GM18909 (cell line): ENCODE data around the gene DGKG.

Experiments
- ATAC-seq: cut with Tn5 transposase; IDR thresholded peaks from one replicate; pipeline ENCODE4 v1.9.1; 2021; ENCODE audit warnings: mild to moderate bottlenecking; ENCODE audit not compliant: unreplicated experiment, poor library complexity

DGKG gene

DNA sequence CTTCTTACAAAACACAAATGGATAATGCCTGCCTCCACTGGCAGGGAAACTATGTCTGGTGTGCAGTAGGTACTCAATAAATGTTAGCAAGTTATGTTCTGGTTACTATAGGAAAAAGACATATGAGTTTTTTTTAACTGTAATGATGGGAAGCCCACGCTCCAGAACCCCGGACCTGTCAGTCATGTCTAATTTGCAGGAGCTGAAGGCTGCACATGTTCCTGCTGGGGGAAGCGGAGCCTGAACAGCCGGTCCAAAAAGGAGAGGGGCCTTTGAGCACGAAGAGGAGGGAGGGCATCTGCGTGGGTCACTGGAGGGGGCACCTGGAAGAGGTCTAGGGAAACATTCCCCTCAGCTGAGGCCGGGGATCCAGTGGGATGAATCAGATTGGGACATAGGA, 113.2 kb downstream of the DGKG start:
- ATAC-seq = no peak

DNA sequence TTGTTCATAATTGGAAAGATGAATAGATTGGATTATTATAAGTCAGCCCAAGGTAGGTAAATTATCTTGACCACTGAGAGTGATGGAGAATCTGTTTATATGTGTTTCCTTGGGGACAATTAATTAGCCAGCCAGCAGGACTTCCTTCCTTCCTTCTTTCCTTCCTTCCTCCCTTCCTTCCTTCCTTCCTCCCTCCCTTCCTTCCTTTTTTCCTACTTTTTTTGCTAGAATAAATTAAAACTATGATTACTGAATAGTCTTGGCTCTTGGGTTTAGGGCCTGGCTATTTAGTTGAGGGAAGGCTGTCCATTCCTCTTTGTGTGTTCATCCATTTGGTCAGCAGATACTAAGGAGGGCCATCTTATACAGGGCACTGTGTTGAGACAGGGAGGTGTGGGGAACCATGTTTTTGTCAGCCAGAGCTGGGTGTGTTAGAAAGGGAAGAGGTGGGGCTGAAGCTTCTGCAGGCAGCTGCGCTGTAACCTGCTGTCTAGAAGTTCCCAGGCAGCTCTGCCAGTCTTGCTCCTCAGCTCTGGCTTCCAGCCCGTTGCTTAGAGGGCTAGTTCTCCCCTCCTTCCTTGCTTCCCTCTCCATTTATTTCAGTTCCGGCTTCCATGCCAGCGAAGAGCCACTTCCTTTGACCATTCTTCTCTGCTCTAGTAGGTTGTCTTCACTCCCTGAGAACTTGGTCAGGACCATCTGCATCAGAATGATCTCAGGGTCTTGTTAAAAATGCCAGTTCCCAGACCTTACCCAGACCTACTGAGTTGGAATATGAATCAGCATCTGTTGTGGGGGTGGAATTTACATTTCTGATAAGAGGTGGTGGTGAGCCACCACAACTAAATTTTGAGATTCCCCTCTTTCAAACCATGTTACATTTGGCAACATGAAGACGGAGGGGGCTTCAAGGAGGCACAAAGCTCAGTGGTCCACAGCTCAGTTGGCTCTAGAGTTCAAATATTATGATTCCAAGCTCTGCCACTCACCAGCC, 113.9 kb downstream of the DGKG start:
- no peak for ATAC-seq

DNA sequence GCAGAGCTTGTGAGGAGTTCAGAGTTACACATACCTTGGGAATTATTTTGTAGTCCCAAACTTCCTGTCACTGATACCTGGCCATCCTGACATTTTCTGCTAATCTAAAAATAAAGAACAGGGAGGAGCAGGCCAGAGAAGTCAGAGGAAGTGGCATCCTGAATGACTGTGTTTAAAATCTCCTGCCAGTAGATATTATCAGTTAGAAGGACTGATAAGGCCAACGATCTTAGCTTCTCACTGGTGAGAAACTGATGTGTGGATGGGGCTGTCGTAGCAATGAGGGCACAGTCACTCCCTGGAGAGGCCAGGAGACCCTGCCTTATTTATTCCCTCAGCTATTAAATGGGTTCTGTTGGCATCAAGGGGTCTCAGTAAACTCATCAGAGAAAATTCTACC, 115.1 kb downstream of the DGKG start:
- no peak for ATAC-seq

DNA sequence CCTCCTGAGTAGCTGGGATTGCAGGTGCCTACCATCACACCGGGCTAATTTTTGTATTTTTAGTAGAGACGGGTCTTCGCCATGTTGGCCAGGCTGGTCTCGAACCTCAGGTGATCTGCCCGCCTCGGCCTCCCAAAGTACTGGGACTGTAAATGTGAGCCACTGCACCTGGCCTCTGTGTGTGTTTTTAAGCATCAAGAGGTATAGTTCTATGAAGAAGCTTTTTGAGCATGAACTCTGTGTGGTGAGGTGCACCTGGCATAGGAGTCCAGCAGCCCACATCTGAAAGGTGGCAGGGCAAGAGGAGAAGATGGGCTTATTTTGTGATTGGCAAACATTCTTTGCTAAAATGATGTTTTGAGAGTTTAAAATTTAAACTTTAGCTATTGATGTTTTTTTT, 118.0 kb downstream of the DGKG start:
- ATAC-seq = no peak

DNA sequence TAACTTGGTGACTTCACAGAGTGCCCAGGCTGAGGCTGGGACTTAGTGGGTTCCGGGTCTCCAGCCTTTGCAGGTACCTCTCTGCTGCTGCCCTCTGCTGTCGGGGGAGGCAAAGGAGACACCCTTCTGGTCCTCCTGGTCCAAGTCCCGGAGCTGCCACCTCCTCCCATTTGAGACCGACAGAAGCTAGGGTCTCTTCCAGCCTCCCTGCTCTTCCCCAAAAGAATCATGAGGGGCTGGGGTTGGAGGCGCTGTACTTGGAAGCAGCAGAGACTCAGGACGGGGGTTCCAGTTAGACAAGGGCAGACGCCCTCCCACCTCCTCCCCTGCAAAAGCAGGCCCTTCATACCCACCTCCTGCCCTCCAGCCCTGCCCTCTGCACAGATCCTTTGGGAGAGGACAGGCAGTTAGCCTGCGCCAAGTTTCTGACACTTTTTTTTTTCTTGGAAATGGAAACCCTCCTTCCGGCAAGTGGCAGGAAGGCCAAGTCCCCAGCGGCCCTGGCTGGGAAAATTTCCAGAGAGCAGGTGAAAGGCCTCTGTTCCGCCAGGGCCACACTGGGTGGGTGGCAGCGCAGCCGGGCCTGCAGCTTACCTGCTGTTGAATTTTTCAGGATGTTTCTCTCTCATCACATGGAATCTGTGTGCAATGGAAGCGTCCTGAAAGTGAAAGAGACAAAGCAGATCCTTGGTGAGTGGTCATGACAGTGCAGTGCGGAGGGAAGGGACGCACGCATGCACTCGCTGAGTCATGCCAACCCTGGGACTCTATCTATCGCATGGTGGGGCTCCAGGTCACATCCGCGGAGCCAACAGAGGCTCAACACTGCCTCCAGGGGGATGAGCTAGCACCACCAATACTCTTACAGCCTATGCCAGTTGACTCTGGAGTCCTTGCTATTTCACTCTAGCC, 119.9 kb downstream of the DGKG start:
- peak; percentile 84 for ATAC-seq

DNA sequence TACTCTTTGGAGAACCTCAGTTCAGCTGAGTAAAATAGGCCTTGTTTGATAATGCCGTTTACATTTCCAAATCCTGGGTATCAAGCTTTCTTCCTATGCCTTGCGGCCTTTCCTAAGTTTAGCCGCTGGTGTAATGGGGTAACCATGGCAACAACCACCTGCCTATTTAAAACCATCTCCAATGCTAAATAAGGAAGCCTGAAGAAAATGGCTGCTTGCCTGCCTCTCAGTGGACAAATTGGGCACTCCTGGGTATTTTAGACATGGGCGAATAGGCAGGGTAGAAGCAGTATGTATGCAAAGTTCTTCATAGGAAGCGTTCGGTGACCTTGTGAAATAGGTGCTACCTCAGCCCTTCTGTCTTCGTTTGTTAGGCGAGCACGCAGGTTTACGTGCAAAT, 122.7 kb downstream of the DGKG start:
- ATAC-seq = no peak

DNA sequence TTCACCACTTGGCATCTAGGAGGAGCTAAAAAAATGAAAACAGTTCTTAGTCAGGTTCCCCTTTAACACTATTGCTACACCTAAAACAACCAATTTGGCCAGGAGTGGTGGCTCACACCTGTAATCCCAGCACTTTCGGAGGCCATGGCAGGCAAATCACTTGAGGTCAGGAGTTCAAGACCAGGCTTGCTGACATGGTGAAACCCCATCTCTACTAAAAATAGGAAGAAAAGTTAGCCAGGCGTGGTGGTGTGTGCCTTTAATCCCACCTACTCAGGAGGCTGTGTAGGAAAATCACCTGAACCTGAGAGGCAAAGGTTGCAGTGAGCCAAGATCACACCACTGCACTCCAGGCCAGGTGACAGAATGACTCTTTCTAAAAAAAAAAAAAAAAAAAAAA, 124.1 kb downstream of the DGKG start:
- ATAC-seq = no peak

DNA sequence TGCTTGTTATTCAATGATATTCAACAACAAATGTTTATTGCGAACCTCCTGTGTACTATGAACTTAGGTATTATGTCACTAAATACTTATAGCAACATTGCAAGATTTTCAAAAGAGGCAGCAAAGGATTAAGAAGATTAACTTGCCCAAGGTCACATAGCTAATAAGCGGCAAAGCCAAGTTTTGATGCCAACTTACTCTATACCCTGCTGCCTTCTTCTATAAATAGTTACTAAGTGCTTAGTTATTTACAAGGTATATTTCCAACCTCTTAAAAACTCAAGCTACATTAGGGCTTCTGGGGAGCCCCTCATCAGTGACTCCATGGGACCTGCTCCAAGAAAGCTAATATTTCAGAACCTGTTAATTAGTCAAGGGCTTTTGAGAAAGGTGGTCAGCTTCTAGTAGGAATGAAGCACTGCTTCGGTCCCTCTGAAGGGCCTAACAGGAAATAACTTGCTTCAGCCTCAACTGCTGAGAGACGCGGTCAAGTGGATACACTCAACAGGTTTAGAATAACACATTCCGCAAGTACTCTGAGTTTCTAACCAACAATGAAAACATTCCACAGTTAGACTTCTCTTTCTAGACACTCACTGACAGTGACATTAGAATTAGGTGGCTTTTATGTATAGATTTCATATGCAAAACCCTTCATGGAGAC, 125.5 kb downstream of the DGKG start:
- ATAC-seq = no peak

DNA sequence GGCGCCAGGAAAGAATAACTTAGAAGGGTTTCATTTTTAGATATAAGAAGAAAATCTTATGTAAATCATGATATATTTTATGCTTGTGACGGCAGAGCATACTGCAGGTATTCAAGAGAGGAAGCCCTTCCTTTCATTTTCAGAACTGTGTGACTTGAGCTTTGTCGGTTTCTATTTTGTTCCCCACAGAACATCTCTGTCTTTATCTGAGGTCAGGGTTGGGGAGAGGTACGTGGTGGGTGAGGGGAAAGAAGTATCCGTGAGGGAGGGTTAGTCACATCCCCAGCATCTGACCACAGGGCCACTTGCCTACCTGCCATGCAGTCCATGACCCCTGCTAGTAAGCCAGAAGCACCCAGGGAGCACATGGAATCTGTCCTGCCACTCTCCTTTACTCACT, 126.5 kb downstream of the DGKG start:
- peak; percentile 77 for ATAC-seq

DNA sequence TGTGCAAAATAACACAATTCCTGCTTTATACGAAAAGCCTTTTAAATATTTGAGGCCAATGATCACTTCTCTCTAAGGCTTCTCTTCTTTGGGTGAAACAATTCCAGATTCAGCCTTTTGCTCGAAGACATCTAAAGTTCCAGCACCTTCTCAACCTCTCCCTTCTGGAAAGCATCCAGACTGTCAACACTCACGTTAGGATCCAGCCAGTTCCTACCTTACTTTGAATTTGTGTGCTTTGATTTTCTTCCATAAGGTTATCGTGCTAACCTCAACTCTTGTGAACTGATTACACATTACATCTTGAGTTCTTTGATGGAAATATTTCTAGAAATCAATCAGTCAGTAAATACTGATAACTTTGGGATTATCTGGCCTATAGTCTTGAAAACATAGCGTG, 127.9 kb downstream of the DGKG start:
- ATAC-seq = no peak

DNA sequence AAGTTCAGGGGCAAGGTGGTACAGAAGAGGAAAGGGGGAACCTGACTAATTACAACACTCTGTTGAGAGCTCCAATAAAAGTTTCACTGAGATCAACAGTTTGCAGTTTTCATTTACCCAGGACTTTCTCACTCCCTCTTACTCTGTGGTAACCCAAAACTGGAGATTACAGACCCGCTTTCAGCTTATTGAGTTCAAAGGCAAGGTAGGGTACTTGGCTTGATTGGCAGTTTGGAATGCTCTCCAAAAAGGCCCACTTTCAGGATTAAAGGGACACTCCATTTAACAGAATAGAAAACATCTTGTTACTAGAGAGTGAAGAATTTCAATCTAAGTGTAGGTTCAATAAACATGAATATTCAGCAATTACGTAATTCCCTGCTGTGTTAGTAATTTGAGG, 135.6 kb downstream of the DGKG start:
- ATAC-seq = no peak

DNA sequence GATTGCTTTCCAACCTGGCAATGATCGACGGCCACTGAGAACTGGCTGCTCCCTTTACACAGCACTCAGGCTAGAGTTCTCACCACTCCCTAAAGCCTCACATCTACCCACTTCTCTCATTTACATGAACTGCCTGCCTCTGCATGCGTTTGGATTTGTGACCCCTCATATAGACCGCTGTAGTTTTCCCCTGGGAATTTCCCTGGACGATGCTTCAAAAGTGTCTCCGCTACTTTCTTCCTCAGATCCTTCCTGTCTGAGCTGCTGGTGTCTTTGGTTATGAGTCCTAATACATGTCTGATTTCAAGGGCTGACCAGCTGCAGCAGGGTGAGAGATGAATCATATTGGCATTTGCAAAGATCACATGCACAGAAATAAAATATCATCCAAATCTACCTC, 136.4 kb downstream of the DGKG start:
- no peak for ATAC-seq

DNA sequence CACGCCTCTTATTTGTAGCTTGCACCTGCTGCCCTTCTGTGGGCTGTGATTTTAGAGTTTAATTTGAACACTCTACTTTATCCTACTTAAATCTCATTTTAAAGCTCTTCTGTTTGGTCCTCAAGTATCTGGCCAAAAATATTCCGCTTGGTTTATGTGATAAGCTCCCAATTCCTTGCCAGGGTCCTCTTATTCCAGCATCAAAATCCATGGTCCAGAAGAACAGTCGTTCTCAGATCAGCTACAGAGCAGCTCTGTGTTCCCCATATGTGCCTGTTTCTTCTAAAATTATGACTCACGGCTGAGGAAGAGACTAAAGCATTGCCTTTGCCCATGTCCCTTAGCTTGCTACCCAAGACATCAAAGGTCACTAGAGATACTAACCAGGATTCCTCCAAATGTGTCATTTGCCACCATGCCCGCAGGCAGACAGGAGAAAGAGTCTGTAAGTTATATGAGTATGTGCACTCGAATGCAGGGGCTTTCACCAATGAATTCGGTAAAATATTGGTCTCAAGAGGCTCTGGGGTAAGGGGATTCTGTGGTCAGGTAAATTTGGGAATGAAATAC, 137.9 kb downstream of the DGKG start:
- ATAC-seq = no peak

DNA sequence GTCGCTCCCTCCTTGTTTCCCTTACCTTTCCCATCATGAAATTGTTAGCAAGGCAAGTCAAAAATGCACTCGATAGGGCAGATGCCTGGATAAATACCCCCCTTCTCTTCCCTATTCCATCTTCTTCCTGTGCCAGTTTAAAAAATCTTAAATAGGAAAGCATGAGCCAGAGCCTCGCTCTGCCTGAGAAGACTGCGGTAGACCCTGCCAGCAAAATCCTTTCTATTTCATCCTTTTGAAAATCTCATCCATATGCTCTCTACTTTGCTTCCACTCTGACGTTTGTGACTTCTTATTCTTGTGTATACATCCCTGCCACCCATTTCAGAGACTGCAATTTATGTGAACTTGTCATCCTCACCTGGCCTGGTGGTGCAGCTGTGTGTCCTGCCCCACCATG, 138.6 kb downstream of the DGKG start:
- no peak for ATAC-seq

DNA sequence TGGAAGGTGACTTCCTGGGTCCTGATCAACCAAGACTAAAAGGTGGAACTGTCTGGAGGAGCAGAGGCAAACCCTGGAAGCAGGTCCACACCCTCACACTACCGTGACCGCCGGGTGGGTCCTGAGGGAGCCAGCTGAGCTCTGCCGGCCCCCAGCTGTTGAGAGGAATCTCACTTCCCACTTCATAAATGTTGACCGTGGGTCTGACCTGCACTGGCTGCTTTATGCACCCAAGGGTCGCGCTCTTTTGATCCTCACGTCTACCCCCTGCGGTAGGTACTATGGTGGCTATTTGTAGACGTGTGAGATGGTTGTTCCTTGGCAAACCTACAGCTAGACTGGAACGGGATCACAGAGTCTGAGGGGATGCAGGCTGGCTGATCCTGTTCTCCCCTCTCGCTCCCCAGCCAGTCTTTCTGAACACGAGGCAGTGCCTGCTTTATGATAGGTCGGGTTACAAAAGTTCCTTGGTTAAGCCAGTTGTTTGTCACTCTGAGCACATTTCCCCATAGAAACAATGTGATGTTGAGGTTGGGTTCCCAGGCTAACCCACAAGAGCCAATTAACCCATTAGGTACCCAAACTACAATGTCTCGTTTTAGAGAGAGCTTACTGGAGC, 140.2 kb downstream of the DGKG start:
- ATAC-seq = no peak

DNA sequence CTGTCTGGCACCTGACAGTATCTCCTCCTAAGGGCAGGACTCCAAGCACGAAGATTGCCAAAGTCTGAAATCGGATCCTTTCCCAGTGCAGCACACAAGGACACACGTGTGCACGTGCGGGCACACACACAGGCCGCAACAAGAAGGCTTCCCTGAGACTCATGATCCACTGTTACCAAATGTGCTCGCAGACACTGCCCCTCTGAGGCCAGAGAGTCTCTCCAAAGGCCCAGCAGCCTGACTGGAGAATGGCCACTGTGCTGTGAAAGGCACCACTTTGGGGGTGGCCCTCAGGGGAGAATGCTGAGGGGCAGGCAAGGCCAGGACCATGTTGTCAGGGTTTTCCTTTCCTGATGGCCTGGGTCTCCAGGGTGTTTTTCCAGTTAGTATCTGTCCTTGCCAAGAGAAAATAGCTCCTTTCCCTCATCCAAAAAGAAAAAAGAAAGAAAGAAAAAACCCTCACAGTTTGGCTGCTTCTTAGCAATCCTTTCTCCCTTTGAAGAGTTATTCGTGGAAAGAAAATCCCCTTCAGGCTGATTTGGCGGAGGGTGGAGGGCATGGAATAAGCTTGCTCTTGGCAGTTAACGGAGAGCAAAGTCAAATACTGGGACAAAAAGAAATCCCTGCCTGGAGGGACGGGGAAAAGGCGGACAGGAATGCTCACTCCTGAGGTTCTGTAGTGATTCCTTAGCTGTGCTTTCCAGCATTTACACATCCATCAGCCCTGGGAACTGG, 141.0 kb downstream of the DGKG start:
- no peak for ATAC-seq

DNA sequence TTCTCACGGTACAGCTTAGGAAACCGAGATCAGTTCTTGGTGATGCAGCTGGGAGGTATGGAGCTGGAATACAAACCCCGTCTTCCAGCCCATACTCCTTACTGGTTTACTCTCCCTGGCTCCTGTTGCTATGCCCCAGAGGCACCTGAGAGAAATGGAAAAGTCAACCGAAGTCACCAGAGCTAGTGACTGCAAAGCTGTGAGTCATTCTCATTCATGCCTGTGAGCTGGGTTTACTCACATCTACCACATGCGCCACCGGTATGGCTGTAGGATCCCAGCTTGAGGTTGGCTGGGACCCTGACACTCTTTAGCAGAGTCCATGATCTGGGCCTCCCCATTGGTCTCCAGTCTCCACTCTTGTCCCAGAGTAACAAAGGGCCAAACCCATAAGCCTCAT, 141.7 kb downstream of the DGKG start:
- no peak for ATAC-seq

DNA sequence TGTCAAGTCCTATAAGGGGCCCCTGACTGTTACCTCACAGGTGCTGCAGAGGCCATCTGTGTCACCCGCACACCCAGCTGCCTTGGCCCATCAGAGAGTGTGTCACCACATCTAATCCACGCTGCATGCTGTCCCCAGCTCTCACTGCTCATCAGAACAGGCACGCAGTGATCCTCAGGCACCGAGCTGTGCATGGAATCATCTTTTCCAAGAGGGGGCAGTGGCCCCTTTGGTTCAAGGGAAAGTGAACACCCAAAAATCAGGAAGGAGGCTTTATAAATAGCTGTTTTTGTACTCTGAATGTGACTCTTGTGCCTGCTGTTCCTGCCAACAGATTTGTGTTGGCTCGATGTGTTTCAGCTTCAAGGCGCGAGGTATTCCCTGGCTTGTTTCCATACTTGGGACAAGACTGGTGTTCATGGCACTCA, 142.8 kb downstream of the DGKG start:
- ATAC-seq = no peak

DNA sequence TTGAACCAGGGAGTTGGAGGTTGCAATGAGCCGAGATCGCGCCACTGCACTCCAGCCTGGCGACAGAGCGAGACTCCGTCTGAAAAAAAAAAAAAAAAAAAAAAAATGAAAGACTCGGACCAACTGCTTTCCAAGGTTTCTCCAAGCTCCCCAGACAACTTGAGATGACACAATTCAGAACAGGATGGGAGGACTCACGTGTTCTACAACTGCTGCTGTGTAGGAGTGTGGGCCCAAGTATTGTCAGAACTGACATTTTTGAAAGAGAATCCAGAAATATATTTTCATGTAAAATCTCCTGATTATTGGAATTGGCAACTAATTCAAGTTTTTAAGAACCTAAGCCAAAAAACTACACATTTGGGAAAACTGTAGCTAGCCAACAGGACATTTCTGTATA, 143.6 kb downstream of the DGKG start:
- ATAC-seq = no peak
